Keratinocyte (primary cell): ENCODE data around the gene AMZ1. TPM values are rescaled to one million over a fixed set of nuclear protein-coding genes. Genes with fewer than 3 reads are reported as not detected.

Experiments
- DNase-seq: peaks from one replicate; pipeline ENCODE4 v3.0.0-alpha.2; 2011; ENCODE audit warnings: low read depth, missing footprints, low spot score
- FAIRE-seq: peaks from 2 replicates; lab custom pipeline; 2011; peaks lifted over from hg19 to GRCh38; lab: Jason Lieb, UNC
- H2AFZ ChIP-seq: 2 replicates; pipeline ENCODE4 v1.6.0; 2012; ENCODE audit warnings: low read length, control low read depth, inconsistent platforms; ENCODE audit not compliant: control insufficient read depth
- H3K27ac ChIP-seq: 2 replicates; pipeline ENCODE4 v1.5.1; 2011; ENCODE audit warnings: low read length; ENCODE audit not compliant: control insufficient read depth, insufficient read depth
- H3K27me3 ChIP-seq: 3 replicates; pipeline ENCODE4 v1.6.0; 2011; ENCODE audit warnings: low read length; ENCODE audit not compliant: control insufficient read depth, insufficient read depth; ENCODE audit errors: extremely low read depth
- H3K36me3 ChIP-seq, 2 experiments: 2 replicates in 1 of 2; 3 replicates in 1 of 2; pipeline ENCODE4 v1.5.1; 2011; ENCODE audit warnings: low read length in 2 of 2, mild to moderate bottlenecking in 1 of 2; ENCODE audit not compliant: control insufficient read depth in 2 of 2, insufficient read depth in 2 of 2; ENCODE audit errors: extremely low read depth in 1 of 2
- H3K4me1 ChIP-seq: 3 replicates; pipeline ENCODE4 v1.5.1; 2011; ENCODE audit warnings: low read length; ENCODE audit not compliant: control insufficient read depth, insufficient read depth; ENCODE audit errors: extremely low read depth
- H3K4me2 ChIP-seq: 3 replicates; pipeline ENCODE4 v1.6.0; 2011; ENCODE audit warnings: low read depth, low read length; ENCODE audit not compliant: control insufficient read depth, insufficient read depth; ENCODE audit errors: extremely low read depth
- H3K4me3 ChIP-seq, 3 experiments: fragments of 200-600 bp in 1 of 3; sonication (generic) in 1 of 3; 2 replicates in 2 of 3; 3 replicates in 1 of 3; pipeline ENCODE4 v1.5.1; 2011 to 2016; ENCODE audit warnings: low read length in 3 of 3, mild to moderate bottlenecking in 3 of 3, control low read depth in 2 of 3, inconsistent platforms in 1 of 3, low read depth in 1 of 3, mixed read lengths in 1 of 3, mixed run types in 1 of 3, moderate library complexity in 1 of 3; ENCODE audit not compliant: control insufficient read depth in 2 of 3, insufficient read depth in 2 of 3; ENCODE audit errors: extremely low read depth in 1 of 3
- H3K79me2 ChIP-seq: 2 replicates; pipeline ENCODE4 v1.6.0; 2012; ENCODE audit warnings: low read length; ENCODE audit not compliant: control insufficient read depth, insufficient read depth
- H3K9ac ChIP-seq: 3 replicates; pipeline ENCODE4 v1.6.0; 2011; ENCODE audit warnings: low read length; ENCODE audit not compliant: control insufficient read depth, insufficient read depth; ENCODE audit errors: extremely low read depth
- H3K9me1 ChIP-seq: 3 replicates; pipeline ENCODE4 v1.6.0; 2011; ENCODE audit warnings: low read length; ENCODE audit not compliant: control insufficient read depth, insufficient read depth; ENCODE audit errors: extremely low read depth
- H3K9me3 ChIP-seq: 2 replicates; pipeline ENCODE4 v1.5.1; 2012; ENCODE audit warnings: low read depth, low read length; ENCODE audit not compliant: control insufficient read depth
- H4K20me1 ChIP-seq: 3 replicates; pipeline ENCODE4 v1.6.0; 2011; ENCODE audit warnings: low read length; ENCODE audit not compliant: control insufficient read depth, insufficient read depth; ENCODE audit errors: extremely low read depth
- EZH2 ChIP-seq: IDR thresholded peaks from one replicate; pipeline ENCODE4 v1.6.1; 2012; ENCODE audit warnings: inconsistent platforms, mild to moderate bottlenecking, low read length, moderate library complexity
- dilution Hi-C: fragments of 300-500 bp; cut with MboI; formaldehyde crosslinking; loops from one replicate; pipeline ENCODE4 v1.7.0; 2020; ENCODE audit warnings: low sequenced_read_pairs; ENCODE audit not compliant: extremely low pct_ligation_motif_present
- polyA plus RNA-seq, 5 experiments: library from polyadenylated mRNA; depleted of rRNA in 3 of 5; stranded (reverse) in 3 of 5; stranded (forward) in 1 of 5; unstranded in 1 of 5; fragments of >200 nt; gene quantifications; 1 replicate in 1 of 5; 2 replicates in 3 of 5; 3 replicates in 1 of 5; pipeline versions ENCODE4 v1.2.1 to v1.2.3, GENCODE V29; 2011 to 2012; ENCODE audit warnings: missing spikeins in 2 of 5, low read depth in 1 of 5, low replicate concordance in 1 of 5
- TF ChIP-seq, protein P1 (sequence below), 3 experiments: IDR thresholded peaks in 1 of 3; conservative IDR thresholded peaks in 1 of 3; optimal IDR thresholded peaks in 1 of 3; 2 replicates in 2 of 3; 3 replicates in 1 of 3; pipeline versions ENCODE3 to v1.5.1; 2011; ENCODE audit warnings: low read length in 3 of 3, mild to moderate bottlenecking in 3 of 3, moderate library complexity in 2 of 3, control low read depth in 1 of 3, inconsistent platforms in 1 of 3; ENCODE audit not compliant: insufficient read depth in 2 of 3; ENCODE audit errors: extremely low read depth in 1 of 3

AMZ1 gene
- polyA plus RNA-seq, 1 donor (not counting 4 experiments of a cell fraction or from before 2014, with no cell fraction given), result 0.04 TPM

GRCh38 chr7:2646680-2647571 lies 41.1 kb upstream of the AMZ1 start:
- no peak overlapping the region for H3K4me3 ChIP-seq
- no peak for DNase-seq
- no peaks in the 10 kb centered on the region for H3K27me3 ChIP-seq
- no peak overlapping the region for H2AFZ ChIP-seq
- H3K79me2 ChIP-seq, result peaks cover 8% of the 10 kb centered on the region
- no peak for FAIRE-seq
- dilution Hi-C loops, result no loop called here
- no peaks in the 10 kb centered on the region for H4K20me1 ChIP-seq
- H3K4me1 ChIP-seq, result no peaks in the 10 kb centered on the region
- H3K36me3 ChIP-seq, result peaks cover 8 to 15% of the 10 kb centered on the region in 2 experiments
- no peaks in the 10 kb centered on the region for H3K9me3 ChIP-seq
- no peak for TF ChIP-seq EZH2
- TF ChIP-seq, protein P1, sequence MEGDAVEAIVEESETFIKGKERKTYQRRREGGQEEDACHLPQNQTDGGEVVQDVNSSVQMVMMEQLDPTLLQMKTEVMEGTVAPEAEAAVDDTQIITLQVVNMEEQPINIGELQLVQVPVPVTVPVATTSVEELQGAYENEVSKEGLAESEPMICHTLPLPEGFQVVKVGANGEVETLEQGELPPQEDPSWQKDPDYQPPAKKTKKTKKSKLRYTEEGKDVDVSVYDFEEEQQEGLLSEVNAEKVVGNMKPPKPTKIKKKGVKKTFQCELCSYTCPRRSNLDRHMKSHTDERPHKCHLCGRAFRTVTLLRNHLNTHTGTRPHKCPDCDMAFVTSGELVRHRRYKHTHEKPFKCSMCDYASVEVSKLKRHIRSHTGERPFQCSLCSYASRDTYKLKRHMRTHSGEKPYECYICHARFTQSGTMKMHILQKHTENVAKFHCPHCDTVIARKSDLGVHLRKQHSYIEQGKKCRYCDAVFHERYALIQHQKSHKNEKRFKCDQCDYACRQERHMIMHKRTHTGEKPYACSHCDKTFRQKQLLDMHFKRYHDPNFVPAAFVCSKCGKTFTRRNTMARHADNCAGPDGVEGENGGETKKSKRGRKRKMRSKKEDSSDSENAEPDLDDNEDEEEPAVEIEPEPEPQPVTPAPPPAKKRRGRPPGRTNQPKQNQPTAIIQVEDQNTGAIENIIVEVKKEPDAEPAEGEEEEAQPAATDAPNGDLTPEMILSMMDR (optimal IDR thresholded peaks at IDR 0.05 in 1 of 3, IDR thresholded peaks at IDR 0.05 in 1 of 3, conservative IDR thresholded peaks at IDR 0.05 in 1 of 3; ENCODE audit: extremely low read depth in 1 of 3, insufficient read depth in 2 of 3, low read length in 3 of 3), result no peak
- H3K9me1 ChIP-seq, result no peaks in the 10 kb centered on the region
- H3K4me2 ChIP-seq, result no peak overlapping the region
- H3K27ac ChIP-seq, result no peak overlapping the region
- H3K9ac ChIP-seq, result no peak overlapping the region

DNA sequence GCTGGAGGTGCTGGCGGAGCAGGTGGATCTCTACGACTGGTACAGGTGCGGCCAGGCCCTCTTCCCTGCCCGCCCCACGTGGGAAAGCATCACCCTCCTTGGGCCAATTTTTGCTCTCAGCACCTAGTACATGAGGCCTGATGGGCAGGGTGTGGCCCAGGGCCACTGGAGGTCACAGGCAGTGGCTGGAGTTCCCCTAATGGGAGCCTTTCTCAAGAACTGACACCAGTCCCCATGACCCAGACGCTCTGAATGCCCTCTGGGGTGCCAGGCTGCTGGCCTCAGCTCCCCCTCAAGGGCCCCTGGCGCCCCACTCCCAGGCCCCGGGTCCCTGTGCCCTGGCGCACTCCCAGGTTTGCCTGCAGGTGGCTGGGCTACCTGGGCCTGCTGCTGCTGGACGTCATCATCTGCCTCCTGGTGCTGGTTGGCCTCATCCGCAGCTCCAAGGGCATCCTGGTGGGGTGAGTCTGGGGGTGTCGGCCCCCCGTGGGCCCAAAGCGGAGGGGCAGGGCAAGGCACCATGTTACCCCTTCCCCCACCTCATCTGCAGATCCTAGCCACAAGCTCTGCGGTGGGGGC lies 40.3 kb upstream of the AMZ1 start:
- TF ChIP-seq, protein P1 (optimal IDR thresholded peaks at IDR 0.05 in 1 of 3, IDR thresholded peaks at IDR 0.05 in 1 of 3, conservative IDR thresholded peaks at IDR 0.05 in 1 of 3; ENCODE audit: extremely low read depth in 1 of 3, insufficient read depth in 2 of 3, low read length in 3 of 3), result no peak
- no peak for TF ChIP-seq EZH2
- Histone ChIP-seq H3K27ac (no peak overlapping the region), H3K9me1 (no peaks in the 10 kb centered on the region), H3K79me2 (peaks cover 8% of the 10 kb centered on the region), H3K4me3 (no peak overlapping the region), H3K36me3 (peaks cover 8 to 17% of the 10 kb centered on the region in 2 experiments), H3K4me1 (no peaks in the 10 kb centered on the region), H3K27me3 (no peaks in the 10 kb centered on the region), H3K4me2 (no peak overlapping the region), H3K9me3 (no peaks in the 10 kb centered on the region), H2AFZ (no peak overlapping the region), H4K20me1 (no peaks in the 10 kb centered on the region), H3K9ac (no peak overlapping the region)
- dilution Hi-C loops, result no loop called here
- FAIRE-seq, result no peak
- DNase-seq, result no peak
